GM10847 (cell line): Measurements from ENCODE around the gene CLIC3.

Experiments
- POLR2A ChIP-seq: IDR thresholded peaks from 2 replicates; pipeline ENCODE4 v1.6.1; 2011; ENCODE audit not compliant: insufficient read length; ENCODE audit errors: extremely low read depth

The CLIC3 gene

DNA sequence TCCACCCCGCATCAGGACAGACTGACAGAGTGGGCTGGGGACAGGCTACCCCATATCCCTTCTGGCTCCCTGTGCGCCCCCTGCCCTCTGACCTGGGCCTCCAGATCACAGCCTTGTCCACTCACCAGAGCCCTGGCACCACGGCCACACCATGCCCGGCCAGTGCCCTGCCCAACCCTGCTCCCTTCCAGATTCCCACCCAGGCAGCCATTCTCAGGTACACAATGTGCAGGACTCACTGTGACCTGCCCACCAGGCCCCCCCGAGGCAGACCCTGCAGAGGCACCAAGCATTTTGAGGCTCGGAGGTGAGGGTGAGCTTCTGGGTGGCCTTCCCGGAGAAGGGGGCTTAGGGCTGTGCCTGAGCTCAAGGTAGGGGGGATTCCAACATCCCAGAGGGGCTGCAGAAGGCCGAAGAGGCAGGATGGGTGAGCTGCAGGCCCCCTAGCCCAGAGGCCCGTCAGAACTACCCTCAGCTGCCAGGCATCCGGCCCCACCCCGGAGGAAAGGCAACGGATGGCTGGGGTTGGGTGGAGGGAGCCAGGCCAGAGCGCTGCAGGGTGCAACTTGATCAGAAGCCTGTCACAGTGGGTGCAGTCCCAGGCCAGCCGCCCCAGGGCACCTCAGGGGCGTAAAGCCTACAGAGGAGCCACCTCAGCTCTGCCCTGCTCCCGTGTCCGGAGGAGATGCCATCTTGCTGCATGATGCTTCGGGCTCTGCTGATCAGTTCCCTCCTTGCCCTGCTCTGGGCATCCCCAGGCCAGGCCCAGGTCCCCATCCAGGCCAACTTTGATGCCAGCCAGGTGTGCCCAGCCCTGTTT, 13.9 kb downstream of the CLIC3 start, which contains the start of gene LCNL1:
LCNL1 (plus strand) TSS at position 762 of the 820 bp plus-strand sequence. CDS start 594 bp downstream, outside the sequence.
- TF ChIP-seq POLR2A, result no peak

- TF ChIP-seq POLR2A, result no peak
Observed at GRCh38 chr9:136981588-136982231, 14.7 kb downstream of the CLIC3 start.

- TF ChIP-seq POLR2A, result no peak
Observed at GRCh38 chr9:136980669-136981478, 15.5 kb downstream of the CLIC3 start.

- no peak for TF ChIP-seq POLR2A
Observed at GRCh38 chr9:136979769-136980587, 16.4 kb downstream of the CLIC3 start.

- no peak for TF ChIP-seq POLR2A
Observed at GRCh38 chr9:136978865-136979544, 17.4 kb downstream of the CLIC3 start.

- TF ChIP-seq POLR2A, result no peak
Observed at GRCh38 chr9:136978073-136978864, 18.1 kb downstream of the CLIC3 start.

DNA sequence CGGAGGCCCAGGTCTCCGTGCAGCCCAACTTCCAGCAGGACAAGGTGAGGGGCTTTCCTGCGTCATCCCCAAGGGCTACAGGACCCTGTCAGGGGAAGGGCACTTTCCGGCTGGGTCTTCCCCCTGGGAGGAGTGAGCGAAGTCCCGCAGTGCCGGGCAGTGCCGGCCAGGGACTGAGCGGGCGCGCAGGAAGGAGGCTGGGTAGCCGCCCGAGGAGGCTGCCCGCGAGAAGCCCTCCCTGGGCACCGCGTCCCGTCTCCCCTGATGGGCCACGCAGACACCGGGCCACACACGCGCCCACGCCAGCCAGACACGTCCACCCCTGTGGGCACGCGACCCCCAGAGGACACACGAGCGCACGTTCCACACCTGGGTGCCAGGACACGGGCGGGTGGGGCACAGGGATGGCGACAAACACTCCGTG, 18.7 kb downstream of the CLIC3 start:
- no peak for TF ChIP-seq POLR2A

DNA sequence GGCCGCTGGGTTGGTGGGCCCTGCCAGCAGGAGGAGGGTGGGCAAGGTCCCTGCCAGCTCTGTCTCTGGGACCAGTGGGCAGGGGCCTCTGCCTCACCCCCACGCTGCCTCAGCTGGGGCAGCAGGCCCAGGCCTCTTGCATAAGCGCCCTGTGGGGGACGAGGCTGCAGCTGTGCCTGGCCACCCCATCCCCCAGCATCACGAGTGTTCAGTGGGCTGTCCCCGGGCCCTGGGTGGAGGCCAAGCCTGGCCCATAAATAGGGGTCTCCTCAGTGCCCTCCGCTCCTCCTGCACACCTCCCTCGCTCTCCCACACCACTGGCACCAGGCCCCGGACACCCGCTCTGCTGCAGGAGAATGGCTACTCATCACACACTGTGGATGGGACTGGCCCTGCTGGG, 19.1 kb downstream of the CLIC3 start, which contains the start of gene PTGDS:
PTGDS (plus strand) TSS at position 282 of the 400 bp plus-strand sequence; CDS start at position 357, 75 bp downstream.
- TF ChIP-seq POLR2A, result no peak

DNA sequence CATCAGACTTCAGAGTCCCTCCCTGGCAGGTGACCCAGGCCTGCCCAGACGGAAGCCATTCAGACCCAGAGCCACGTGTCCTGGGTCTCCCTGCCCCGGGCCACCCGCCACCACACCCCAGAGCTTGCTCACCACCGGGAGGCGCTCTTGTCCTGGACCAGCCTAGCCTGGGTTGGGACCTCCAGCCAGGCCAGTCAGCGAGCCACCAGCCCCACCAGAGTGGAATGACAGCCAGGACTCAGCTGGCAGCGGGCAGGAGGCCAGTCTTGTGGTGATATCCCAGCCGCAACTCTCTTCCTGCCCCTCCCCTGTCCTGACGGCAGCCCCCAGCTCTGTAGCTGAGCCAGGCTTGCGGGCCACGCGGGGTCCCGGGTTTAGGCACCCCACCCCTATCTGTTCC, 20.7 kb downstream of the CLIC3 start:
- TF ChIP-seq POLR2A, result no peak

- no peak for TF ChIP-seq POLR2A
Observed at GRCh38 chr9:136974817-136975535, 21.4 kb downstream of the CLIC3 start.

DNA sequence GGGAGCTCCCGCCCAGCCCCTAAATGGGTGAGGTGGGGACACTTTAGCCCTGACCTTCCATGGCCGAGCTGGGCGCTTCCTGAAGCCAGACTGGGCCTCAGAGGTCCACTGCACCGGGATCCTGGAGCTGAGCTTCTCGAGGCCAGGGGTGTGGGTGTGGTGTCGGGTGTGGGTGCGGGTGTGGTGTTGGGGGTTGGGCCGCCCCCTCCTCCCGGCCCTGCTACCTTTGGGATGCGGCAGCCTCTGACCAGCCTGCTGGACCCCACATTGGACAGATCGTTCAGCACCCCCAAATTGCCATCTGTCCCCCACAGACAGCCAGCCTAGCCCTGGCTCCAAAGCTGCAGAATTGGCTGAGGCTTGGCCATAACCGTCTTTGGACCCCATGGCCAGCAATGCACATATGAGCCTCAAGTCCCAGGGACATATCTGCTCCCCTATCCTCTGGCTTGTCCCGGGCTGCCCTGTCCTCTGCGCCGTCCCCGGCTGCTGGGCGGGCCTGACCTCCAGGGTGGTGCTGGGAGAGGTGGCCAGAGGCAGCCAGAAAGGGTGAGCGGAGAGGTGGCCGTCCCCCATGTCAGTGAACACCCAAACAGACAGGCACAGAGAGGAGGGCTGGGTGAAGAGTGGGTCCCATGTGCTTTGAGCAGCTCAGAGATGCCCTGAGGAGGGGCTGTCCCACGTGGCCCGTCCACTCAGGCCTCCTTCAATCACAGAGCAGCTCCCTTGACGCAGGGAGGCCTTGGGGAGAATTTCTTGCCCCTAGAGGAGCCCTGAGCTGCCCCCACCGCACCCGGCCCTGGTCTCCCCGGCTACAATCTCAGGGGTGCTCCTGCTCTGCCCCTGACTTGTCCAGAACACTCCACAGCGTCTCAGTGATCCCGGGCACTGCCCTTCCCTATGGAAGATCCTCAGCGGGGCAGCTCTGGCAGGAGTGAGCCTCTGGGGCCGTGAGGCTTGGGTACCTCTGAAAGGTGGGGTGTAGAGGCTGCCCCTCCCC, 22.4 kb downstream of the CLIC3 start:
- TF ChIP-seq POLR2A, result no peak
